Measurements from ENCODE around the gene TMEM255B. TPM values are rescaled to one million over a fixed set of nuclear protein-coding genes. Genes with fewer than 3 reads are reported as not detected.
A peak's percentile ranks its signal among the peaks of the same experiment; 100 is the strongest.
"Not testable (repeated sequence)": the region's sequence is repeated elsewhere in the genome, so short reads cannot be mapped to it uniquely, and the experiment has no call there.

Gene TMEM255B
- total RNA-seq, 2 experiments from 2014 or later: 1.0 to 1.2 TPM

DNA sequence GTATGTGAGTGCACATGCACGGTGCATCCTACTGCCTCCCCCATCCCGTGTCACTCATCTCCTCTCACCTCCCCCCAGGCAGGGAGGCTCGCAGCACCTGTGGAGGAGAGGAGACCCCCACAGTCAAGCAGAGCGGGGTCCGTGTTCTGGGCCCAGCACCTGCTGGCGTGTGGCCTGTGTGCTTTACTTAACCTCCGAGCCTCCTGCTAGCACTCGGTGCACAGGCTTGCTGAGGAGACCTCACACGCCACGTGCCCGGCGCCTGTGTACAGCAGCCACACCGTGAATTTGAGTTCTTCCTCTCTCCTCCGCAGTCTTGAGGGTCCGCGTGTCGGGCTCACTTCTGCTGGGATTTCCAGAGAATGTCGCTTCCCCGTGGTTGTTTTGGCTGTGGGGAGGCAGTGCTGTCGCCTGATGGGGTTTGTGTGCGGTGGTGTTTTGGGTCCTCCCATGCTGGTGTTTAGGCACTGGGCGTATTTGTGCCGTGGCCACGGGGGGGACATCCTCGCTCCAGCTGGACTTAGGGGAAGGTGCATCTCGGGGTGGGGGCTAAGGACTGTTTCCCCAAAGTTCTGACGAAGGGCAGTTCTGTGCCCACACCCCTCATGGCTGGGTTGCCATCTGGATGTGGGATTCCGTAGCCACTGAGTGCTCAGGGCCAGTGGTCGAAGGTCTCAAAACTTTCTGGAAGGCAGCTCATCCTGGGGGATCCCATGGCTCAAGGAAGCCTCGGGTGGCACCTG, 34.8 kb upstream of the TMEM255B start:
- Histone ChIP-seq H3K36me3 (ENCODE audit: insufficient read depth, low read length) (no peaks in the 10 kb centered on the region), H3K4me3 (ENCODE audit: low read length) (peak overlapping the region; percentile 69), H3K9me3 (ENCODE audit: control insufficient read depth in 1 of 2, insufficient read depth in 1 of 2, low read length in 2 of 2) (peaks cover 0 to 25% of the 10 kb centered on the region in 2 experiments), H3K4me1 (ENCODE audit: insufficient read depth, low read length) (peaks cover 20% of the 10 kb centered on the region), H3K27me3 (ENCODE audit: control insufficient read depth in 1 of 2, insufficient read depth in 2 of 2, low read length in 2 of 2) (peaks cover 0 to 1% of the 10 kb centered on the region in 2 experiments), H3K27ac (ENCODE audit: low read depth in 1 of 2, low read length in 2 of 2) (peak overlapping the region; percentile 66 to 77)
- peaks cover 9% of the 10 kb centered on the region for H3K27me3 Mint-ChIP-seq
- TF ChIP-seq, protein P1, sequence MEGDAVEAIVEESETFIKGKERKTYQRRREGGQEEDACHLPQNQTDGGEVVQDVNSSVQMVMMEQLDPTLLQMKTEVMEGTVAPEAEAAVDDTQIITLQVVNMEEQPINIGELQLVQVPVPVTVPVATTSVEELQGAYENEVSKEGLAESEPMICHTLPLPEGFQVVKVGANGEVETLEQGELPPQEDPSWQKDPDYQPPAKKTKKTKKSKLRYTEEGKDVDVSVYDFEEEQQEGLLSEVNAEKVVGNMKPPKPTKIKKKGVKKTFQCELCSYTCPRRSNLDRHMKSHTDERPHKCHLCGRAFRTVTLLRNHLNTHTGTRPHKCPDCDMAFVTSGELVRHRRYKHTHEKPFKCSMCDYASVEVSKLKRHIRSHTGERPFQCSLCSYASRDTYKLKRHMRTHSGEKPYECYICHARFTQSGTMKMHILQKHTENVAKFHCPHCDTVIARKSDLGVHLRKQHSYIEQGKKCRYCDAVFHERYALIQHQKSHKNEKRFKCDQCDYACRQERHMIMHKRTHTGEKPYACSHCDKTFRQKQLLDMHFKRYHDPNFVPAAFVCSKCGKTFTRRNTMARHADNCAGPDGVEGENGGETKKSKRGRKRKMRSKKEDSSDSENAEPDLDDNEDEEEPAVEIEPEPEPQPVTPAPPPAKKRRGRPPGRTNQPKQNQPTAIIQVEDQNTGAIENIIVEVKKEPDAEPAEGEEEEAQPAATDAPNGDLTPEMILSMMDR (IDR thresholded peaks at IDR 0.05): no peak
- peaks cover 9% of the 10 kb centered on the region for H3K36me3 Mint-ChIP-seq (ENCODE audit: low read depth)
- H3K27ac Mint-ChIP-seq: peak overlapping the region; percentile 97
- ChIA-PET POLR2A (no interaction called here), CTCF (interaction anchor here (0.6 to 1.1 kb wide), 2 partner anchors 18 to 53 kb away, joined by 3 read pairs; no protein-coding TSS in a partner anchor)
- H3K4me3 Mint-ChIP-seq: peak overlapping the region; percentile 86
- H3K4me1 Mint-ChIP-seq (ENCODE audit: low read depth): peaks cover 23% of the 10 kb centered on the region
- intact Hi-C loops (cut with DNase I, micrococcal nuclease): no loop called here
- ATAC-seq (ENCODE audit: poor library complexity) (no peak), DNase-seq (peak in 1 of 14 experiments; percentile 38)
- no peaks in the 10 kb centered on the region for H3K9me3 Mint-ChIP-seq

DNA sequence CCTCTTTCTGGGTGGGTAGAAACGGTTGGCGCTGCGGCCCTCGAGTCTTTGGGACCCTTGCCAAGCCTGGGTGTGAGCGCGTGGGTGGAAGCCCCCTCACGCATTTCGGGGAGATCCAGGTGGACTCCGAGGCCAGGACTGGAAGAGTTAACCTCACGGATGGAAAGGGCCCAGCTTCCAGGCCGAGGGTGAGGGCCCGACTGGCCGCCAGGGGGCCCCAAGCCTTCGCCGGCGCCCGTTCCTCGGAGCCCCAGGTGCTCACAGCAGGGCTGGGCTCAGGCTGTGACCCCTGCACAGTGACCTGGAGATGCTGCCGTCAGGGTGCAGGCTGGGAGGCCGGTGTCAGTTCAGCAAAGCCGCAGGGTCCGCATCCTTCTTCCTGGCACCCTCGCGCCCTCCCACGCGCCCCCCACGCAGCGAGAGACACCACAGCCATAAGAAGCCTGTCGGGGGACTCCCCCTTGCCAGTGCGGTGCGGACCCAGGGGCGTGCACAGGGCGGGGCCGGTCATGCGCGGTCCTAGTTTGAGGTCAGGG, 34.2 kb upstream of the TMEM255B start:
- Histone ChIP-seq H3K27me3 (ENCODE audit: control insufficient read depth in 1 of 2, insufficient read depth in 2 of 2, low read length in 2 of 2) (peaks cover 5 to 7% of the 10 kb centered on the region in 2 experiments), H3K9me3 (ENCODE audit: control insufficient read depth in 1 of 2, insufficient read depth in 1 of 2, low read length in 2 of 2) (peaks cover 0 to 25% of the 10 kb centered on the region in 2 experiments), H3K4me1 (ENCODE audit: insufficient read depth, low read length) (peaks cover 20% of the 10 kb centered on the region), H3K27ac (ENCODE audit: low read depth in 1 of 2, low read length in 2 of 2) (peak overlapping the region; percentile 66 to 77), H3K36me3 (ENCODE audit: insufficient read depth, low read length) (no peaks in the 10 kb centered on the region), H3K4me3 (ENCODE audit: low read length) (peak overlapping the region; percentile 69)
- peak overlapping the region; percentile 86 for H3K4me3 Mint-ChIP-seq
- H3K27ac Mint-ChIP-seq: peak overlapping the region; percentile 97
- CTCF ChIA-PET: interaction anchor here (0.6 to 1.1 kb wide), 2 partner anchors 18 to 53 kb away, joined by 3 read pairs; no protein-coding TSS in a partner anchor
- peak; percentile 92 for ATAC-seq (ENCODE audit: poor library complexity)
- peaks cover 9% of the 10 kb centered on the region for H3K36me3 Mint-ChIP-seq (ENCODE audit: low read depth)
- no peaks in the 10 kb centered on the region for H3K9me3 Mint-ChIP-seq
- TF ChIP-seq, protein P1 (IDR thresholded peaks at IDR 0.05): peak; percentile 89
- intact Hi-C loops (cut with DNase I, micrococcal nuclease): no loop called here
- POLR2A ChIA-PET: no interaction called here
- H3K27me3 Mint-ChIP-seq: peaks cover 14% of the 10 kb centered on the region
- peaks cover 23% of the 10 kb centered on the region for H3K4me1 Mint-ChIP-seq (ENCODE audit: low read depth)
- peak; percentile 78 to 91 (median 87) for DNase-seq

DNA sequence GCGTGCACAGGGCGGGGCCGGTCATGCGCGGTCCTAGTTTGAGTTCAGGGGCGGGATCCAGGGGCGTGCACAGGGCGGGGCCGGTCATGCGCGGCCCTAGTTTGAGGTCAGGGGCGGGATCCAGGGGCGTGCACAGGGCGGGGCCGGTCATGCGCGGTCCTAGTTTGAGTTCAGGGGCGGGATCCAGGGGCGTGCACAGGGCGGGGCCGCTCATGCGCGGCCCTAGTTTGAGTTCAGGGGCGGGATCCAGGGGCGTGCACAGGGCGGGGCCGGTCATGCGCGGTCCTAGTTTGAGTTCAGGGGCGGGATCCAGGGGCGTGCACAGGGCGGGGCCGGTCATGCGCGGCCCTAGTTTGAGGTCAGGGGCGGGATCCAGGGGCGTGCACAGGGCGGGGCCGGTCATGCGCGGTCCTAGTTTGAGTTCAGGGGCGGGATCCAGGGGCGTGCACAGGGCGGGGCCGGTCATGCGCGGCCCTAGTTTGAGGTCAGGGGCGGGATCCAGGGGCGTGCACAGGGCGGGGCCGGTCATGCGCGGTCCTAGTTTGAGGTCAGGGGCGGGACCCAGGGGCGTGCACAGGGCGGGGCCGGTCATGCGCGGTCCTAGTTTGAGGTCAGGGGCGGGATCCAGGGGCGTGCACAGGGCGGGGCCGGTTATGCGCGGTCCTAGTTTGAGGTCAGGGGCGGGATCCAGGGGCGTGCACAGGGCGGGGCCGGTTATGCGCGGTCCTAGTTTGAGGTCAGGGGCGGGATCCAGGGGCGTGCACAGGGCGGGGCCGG, 33.5 kb upstream of the TMEM255B start:
- Mint-ChIP-seq H3K4me1 (ENCODE audit: low read depth) (peaks cover 23% of the 10 kb centered on the region), H3K27ac (peak overlapping the region; percentile 97), H3K4me3 (peak overlapping the region; percentile 86), H3K27me3 (peaks cover 15% of the 10 kb centered on the region)
- H3K36me3 Mint-ChIP-seq (ENCODE audit: low read depth); H3K9me3 Mint-ChIP-seq; H3K36me3 ChIP-seq (ENCODE audit: insufficient read depth, low read length); ATAC-seq (ENCODE audit: poor library complexity); H3K27me3 ChIP-seq (ENCODE audit: control insufficient read depth in 1 of 2, insufficient read depth in 2 of 2, low read length in 2 of 2); CTCF ChIA-PET; intact Hi-C loops (cut with DNase I, micrococcal nuclease); H3K27ac ChIP-seq (ENCODE audit: low read depth in 1 of 2, low read length in 2 of 2); POLR2A ChIA-PET: not testable (repeated sequence)
- Histone ChIP-seq H3K4me1 (ENCODE audit: insufficient read depth, low read length) (peaks cover 20% of the 10 kb centered on the region), H3K9me3 (ENCODE audit: control insufficient read depth in 1 of 2, insufficient read depth in 1 of 2, low read length in 2 of 2) (peaks cover 0 to 25% of the 10 kb centered on the region in 2 experiments), H3K4me3 (ENCODE audit: low read length) (peak overlapping the region; percentile 69)
- DNase-seq: peak in 11 of 14 experiments; percentile 59 to 78 (median 67)

DNA sequence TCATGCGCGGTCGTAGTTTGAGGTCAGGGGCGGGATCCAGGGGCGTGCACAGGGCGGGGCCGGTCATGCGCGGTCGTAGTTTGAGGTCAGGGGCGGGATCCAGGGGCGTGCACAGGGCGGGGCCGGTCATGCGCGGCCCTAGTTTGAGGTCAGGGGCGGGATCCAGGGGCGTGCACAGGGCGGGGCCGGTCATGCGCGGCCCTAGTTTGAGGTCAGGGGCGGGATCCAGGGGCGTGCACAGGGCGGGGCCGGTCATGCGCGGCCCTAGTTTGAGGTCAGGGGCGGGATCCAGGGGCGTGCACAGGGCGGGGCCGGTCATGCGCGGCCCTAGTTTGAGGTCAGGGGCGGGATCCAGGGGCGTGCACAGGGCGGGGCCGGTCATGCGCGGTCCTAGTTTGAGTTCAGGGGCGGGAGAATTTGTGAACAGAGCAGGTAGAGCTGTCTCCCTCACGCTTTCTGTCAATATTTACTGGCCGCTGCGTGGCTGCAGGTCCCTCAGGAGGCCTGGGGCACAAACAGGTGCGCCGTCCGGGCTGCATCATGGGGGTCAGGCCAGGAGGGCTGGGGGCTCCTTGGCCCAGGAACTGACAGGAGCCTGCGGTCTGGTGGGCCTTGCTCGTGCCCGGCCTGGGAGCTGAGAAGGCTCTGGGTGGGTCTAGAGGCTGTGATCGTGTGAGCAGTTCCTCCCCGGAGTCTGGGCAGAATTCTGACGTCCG, 32.8 kb upstream of the TMEM255B start:
- Mint-ChIP-seq H3K27ac (peak overlapping the region; percentile 61), H3K27me3 (peaks cover 20% of the 10 kb centered on the region), H3K4me1 (ENCODE audit: low read depth) (peaks cover 23% of the 10 kb centered on the region), H3K4me3 (peak overlapping the region; percentile 71)
- CTCF ChIA-PET; H3K9me3 Mint-ChIP-seq; H3K36me3 ChIP-seq (ENCODE audit: insufficient read depth, low read length); intact Hi-C loops (cut with DNase I, micrococcal nuclease); POLR2A ChIA-PET; H3K36me3 Mint-ChIP-seq (ENCODE audit: low read depth): not testable (repeated sequence)
- Histone ChIP-seq H3K27me3 (ENCODE audit: control insufficient read depth in 1 of 2, insufficient read depth in 2 of 2, low read length in 2 of 2) (peaks cover 7 to 11% of the 10 kb centered on the region in 2 experiments), H3K27ac (ENCODE audit: low read depth in 1 of 2, low read length in 2 of 2) (peak overlapping the region in 1 of 2 donors; percentile 64), H3K4me1 (ENCODE audit: insufficient read depth, low read length) (peaks cover 20% of the 10 kb centered on the region), H3K4me3 (ENCODE audit: low read length) (peak overlapping the region; percentile 65), H3K9me3 (ENCODE audit: control insufficient read depth in 1 of 2, insufficient read depth in 1 of 2, low read length in 2 of 2) (peaks cover 0 to 25% of the 10 kb centered on the region in 2 experiments)
- ATAC-seq (ENCODE audit: poor library complexity) (peak; percentile 23), DNase-seq (peak in 11 of 14 experiments; percentile 11 to 70 (median 42))

All from CD4-positive, alpha-beta T cell (primary cell).